Large intestine (tissue), 3 donors: Measurements from ENCODE around the gene ATL2. TPM values are rescaled to one million over a fixed set of nuclear protein-coding genes. Genes with fewer than 3 reads are reported as not detected.
"Not testable (repeated sequence)": the region's sequence is repeated elsewhere in the genome, so short reads cannot be mapped to it uniquely, and the experiment has no call there.

ENCODE experiments used
- DNase-seq, 2 donors: peaks; one replicate each; pipeline versions ENCODE4 v3.0.0 to v3.0.0-alpha.2; 2013
- H3K27ac ChIP-seq: one replicate; pipeline ENCODE4 v1.5.1; 2013; ENCODE audit warnings: low read length
- H3K27me3 ChIP-seq: 2 replicates; pipeline ENCODE4 v1.6.1; 2013; ENCODE audit warnings: low read length; ENCODE audit not compliant: control insufficient read depth, insufficient read depth
- H3K36me3 ChIP-seq: 2 replicates; pipeline ENCODE4 v1.6.1; 2013; ENCODE audit warnings: low read length; ENCODE audit not compliant: control insufficient read depth, insufficient read depth
- H3K4me1 ChIP-seq: one replicate; pipeline ENCODE4 v1.6.1; 2013; ENCODE audit warnings: low read length; ENCODE audit not compliant: control insufficient read depth, insufficient read depth
- H3K4me3 ChIP-seq: one replicate; pipeline ENCODE4 v1.5.1; 2013; ENCODE audit warnings: low read length
- H3K9me3 ChIP-seq: one replicate; pipeline ENCODE4 v1.6.1; 2013; ENCODE audit warnings: mild to moderate bottlenecking, low read depth, low read length, moderate library complexity; ENCODE audit not compliant: control insufficient read depth
- WGBS: methylation state at CpG from one replicate; pipeline ENCODE4 v1.1.5; 2013; ENCODE audit warnings: low lambda C conversion rate; ENCODE audit not compliant: insufficient coverage; 5-methylcytosine and 5-hydroxymethylcytosine counted together
- polyA plus RNA-seq: library from polyadenylated mRNA; unstranded; fragments of 120-200 nt; gene quantifications from one replicate; pipeline ENCODE4 v1.2.1, GENCODE V29; 2013

ATL2 gene
- polyA plus RNA-seq, 1 donor = 103 TPM

- no peak for DNase-seq
- Histone ChIP-seq H3K4me3 (no peak overlapping the region), H3K27me3 (no peaks in the 10 kb centered on the region), H3K27ac (no peak overlapping the region), H3K9me3 (no peaks in the 10 kb centered on the region), H3K4me1 (no peaks in the 10 kb centered on the region), H3K36me3 (peaks cover 57% of the 10 kb centered on the region)
- WGBS = 100% methylated on average over 2 of the region's 2 CpGs
Measured at GRCh38 chr2:38298539-38298938, 78.5 kb downstream of the ATL2 start.

- Histone ChIP-seq H3K36me3 (peaks cover 39% of the 10 kb centered on the region), H3K27me3 (no peaks in the 10 kb centered on the region), H3K27ac (no peak overlapping the region), H3K4me1 (no peaks in the 10 kb centered on the region), H3K4me3 (no peak overlapping the region), H3K9me3 (no peaks in the 10 kb centered on the region)
- WGBS = 89% methylated on average over 5 of the region's 7 CpGs
- DNase-seq = no peak
Measured at GRCh38 chr2:38296197-38296780, 80.8 kb downstream of the ATL2 start.

DNA sequence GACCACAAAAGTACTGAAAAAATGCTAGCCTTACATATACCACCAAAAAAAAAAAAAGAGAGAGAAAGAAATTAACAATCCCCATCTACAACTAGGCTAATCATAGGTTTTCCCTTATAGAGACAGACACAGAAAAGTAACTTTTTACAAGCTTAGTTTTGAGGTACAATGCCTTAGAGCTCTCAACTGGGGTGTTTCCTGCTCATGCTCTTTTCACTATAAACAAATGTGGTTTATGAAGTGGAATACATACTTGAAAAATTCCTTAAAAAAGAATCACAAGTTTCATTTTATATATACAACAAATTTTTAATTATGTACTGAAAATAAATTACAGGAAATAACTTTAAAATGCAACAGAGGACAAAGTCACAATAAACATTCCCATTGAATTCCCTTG is 82.5 kb downstream of the ATL2 start:
- Histone ChIP-seq H3K27me3 (no peaks in the 10 kb centered on the region), H3K27ac (no peak overlapping the region), H3K4me3 (no peak overlapping the region), H3K36me3 (peaks cover 28% of the 10 kb centered on the region), H3K4me1 (peaks cover 6% of the 10 kb centered on the region), H3K9me3 (no peaks in the 10 kb centered on the region)
- no peak for DNase-seq

GRCh38 chr2:38293152-38293865 is 83.8 kb downstream of the ATL2 start:
- DNase-seq = no peak
- Histone ChIP-seq H3K4me3 (no peak overlapping the region), H3K9me3 (no peaks in the 10 kb centered on the region), H3K27ac (no peak overlapping the region), H3K4me1 (peaks cover 6% of the 10 kb centered on the region), H3K36me3 (peaks cover 23% of the 10 kb centered on the region), H3K27me3 (no peaks in the 10 kb centered on the region)
- WGBS = 83% methylated on average over 1 of the region's 7 CpGs

GRCh38 chr2:38290332-38290731 is 86.7 kb downstream of the ATL2 start:
- H3K36me3 ChIP-seq = peaks cover 2% of the 10 kb centered on the region
- peaks cover 15% of the 10 kb centered on the region for H3K4me1 ChIP-seq
- H3K27ac ChIP-seq = no peak overlapping the region
- H3K9me3 ChIP-seq = no peaks in the 10 kb centered on the region
- no CpG with 5 or more reads among the region's 4 CpGs for WGBS
- no peak overlapping the region for H3K4me3 ChIP-seq
- H3K27me3 ChIP-seq = no peaks in the 10 kb centered on the region
- DNase-seq = no peak

DNA sequence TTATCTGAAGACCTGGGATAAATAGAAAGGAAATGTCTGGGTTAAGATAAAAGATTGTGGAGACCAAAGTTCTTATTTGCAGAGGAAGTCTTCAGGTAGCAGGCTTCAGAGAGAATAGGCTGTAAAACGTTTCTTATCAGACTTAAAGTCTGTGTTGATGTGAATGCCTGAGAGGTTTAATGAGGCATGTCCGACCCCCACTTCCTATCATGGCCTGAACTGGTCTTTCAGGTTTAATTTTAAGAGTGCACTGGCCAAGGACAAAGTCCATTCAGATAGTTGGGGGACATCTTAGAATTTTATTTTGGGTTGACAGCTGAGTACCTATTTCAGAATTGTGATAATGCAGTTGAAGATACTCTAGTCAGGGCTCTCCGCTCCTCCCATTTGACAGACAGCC is 92.1 kb downstream of the ATL2 start:
- H3K4me1 ChIP-seq = peaks cover 23% of the 10 kb centered on the region
- H3K9me3 ChIP-seq = no peaks in the 10 kb centered on the region
- H3K4me3 ChIP-seq = no peak overlapping the region
- no CpG with 5 or more reads among the region's 3 CpGs for WGBS
- no peaks in the 10 kb centered on the region for H3K27me3 ChIP-seq
- no peaks in the 10 kb centered on the region for H3K36me3 ChIP-seq
- DNase-seq = peak; percentile 49 to 79
- no peak overlapping the region for H3K27ac ChIP-seq

DNA sequence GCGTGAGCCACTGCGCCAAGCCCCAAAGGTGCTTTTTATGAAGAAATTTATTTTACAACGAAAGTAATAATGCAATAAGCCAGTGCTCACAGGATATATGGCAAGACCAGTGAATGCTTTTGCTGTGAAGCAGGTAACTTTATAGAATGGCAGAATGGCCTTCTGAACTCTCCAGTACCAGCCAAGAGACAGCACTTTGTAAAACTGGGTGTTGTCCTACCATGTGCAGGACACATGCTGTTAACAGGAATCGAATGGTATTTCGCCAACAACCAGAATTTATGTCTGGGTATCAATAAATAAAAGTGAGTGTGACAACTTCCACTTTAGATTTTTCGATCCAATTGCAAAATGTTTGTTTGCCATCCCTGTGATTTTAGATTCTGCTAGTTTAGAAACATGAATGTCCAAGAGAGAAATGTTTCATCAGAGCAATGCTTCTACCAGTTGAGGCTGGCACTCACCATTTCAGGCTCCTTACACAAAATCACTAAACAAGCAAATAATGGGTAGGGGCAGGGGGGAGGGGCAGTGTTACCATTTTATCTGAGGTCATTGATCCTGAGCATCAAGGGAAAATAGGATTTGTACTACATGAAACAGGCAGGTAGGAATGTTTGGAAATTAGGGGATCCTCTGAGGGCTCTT is 95.9 kb downstream of the ATL2 start:
- Histone ChIP-seq H3K36me3 (no peaks in the 10 kb centered on the region), H3K4me3 (no peak overlapping the region), H3K27me3 (no peaks in the 10 kb centered on the region), H3K4me1 (peaks cover 28% of the 10 kb centered on the region), H3K27ac (no peak overlapping the region), H3K9me3 (no peaks in the 10 kb centered on the region)
- no peak for DNase-seq
- WGBS = 100% methylated on average over 1 of the region's 6 CpGs

- no CpG with 5 or more reads among the region's 4 CpGs for WGBS
- peaks cover 11% of the 10 kb centered on the region for H3K4me1 ChIP-seq
- no peak overlapping the region for H3K27ac ChIP-seq
- H3K9me3 ChIP-seq = no peaks in the 10 kb centered on the region
- no peak overlapping the region for H3K4me3 ChIP-seq
- H3K36me3 ChIP-seq = no peaks in the 10 kb centered on the region
- no peak for DNase-seq
- no peaks in the 10 kb centered on the region for H3K27me3 ChIP-seq
Measured at GRCh38 chr2:38279201-38279600, 97.9 kb downstream of the ATL2 start.

- WGBS = 89% methylated on average over 3 of the region's 9 CpGs
- not testable (repeated sequence) for DNase-seq, H3K36me3 ChIP-seq, H3K4me3 ChIP-seq, H3K27ac ChIP-seq, H3K4me1 ChIP-seq, H3K27me3 ChIP-seq, H3K9me3 ChIP-seq
Measured at GRCh38 chr2:38278117-38278438, 99.0 kb downstream of the ATL2 start.

DNA sequence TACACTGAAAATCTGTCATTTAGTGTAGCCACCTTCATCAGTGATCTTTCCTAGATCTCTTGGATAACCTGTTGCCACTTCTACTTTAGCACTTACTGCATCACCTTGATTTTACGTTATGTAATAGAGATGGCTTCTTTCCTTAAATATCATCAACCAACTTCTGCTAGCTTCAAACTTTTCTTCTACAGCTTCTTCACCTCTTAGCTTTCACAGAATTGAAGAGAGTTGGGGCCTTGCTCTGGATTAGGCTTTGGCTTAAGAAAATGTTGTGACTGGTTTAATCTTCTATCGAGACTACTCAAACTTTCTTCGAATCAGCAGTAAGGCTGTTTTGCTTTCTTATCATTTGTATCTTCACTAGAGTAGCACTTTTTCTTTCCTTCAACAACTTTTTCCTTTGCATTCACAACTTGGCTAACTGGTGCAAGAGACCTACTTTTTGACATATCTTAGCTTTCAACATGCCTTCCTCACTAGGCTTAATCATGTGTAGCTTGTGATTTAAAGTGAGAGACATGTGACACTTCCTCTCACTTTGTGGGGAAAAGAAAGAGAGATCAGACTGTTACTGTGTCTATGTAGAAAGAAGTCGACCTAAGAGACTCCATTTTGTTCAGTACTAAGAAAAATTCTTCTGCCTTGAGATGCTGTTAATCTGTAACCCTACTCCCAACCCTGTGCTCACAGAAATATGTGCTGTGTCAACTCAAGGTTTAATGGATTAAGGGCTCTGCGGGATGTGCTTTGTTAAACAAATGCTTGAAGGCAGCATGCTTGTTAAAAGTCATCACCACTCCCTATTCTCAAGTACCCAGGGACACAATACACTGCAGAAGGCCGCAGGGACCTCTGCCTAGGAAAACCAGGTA is 99.6 kb downstream of the ATL2 start:
- Histone ChIP-seq H3K4me3 (no peak overlapping the region), H3K9me3 (no peaks in the 10 kb centered on the region), H3K4me1 (peaks cover 6% of the 10 kb centered on the region), H3K27ac (peak overlapping the region; percentile 45), H3K27me3 (no peaks in the 10 kb centered on the region), H3K36me3 (no peaks in the 10 kb centered on the region)
- peak; percentile 23 to 55 for DNase-seq
- WGBS = 100% methylated on average over 2 of the region's 6 CpGs
